ENCODE data around the gene TMEM170A. TPM values are rescaled to one million over a fixed set of nuclear protein-coding genes. Genes with fewer than 3 reads are reported as not detected.
"Not testable (repeated sequence)": the region's sequence is repeated elsewhere in the genome, so short reads cannot be mapped to it uniquely, and the experiment has no call there.

TMEM170A gene
- total RNA-seq, 1 donor from 2014 or later, result 30.6 TPM

GRCh38 chr16:75502916-75503605, 38.6 kb upstream of the TMEM170A start:
- Mint-ChIP-seq H3K9me3 (ENCODE audit: unreplicated experiment) (no peaks in the 10 kb centered on the region), H3K4me3 (ENCODE audit: unreplicated experiment) (no peak overlapping the region), H3K27me3 (ENCODE audit: unreplicated experiment) (no peaks in the 10 kb centered on the region), H3K36me3 (ENCODE audit: unreplicated experiment) (no peaks in the 10 kb centered on the region), H3K4me1 (ENCODE audit: low read depth, unreplicated experiment) (no peaks in the 10 kb centered on the region), H3K27ac (ENCODE audit: unreplicated experiment) (no peak overlapping the region)
- no peak for TF ChIP-seq CTCF (IDR thresholded peaks at IDR 0.05; ENCODE audit: partially characterized antibody, unreplicated experiment)
- DNase-seq, result no peak

GRCh38 chr16:75501820-75502219, 37.3 kb upstream of the TMEM170A start:
- not testable (repeated sequence) for H3K27ac Mint-ChIP-seq (ENCODE audit: unreplicated experiment); H3K9me3 Mint-ChIP-seq (ENCODE audit: unreplicated experiment); H3K27me3 Mint-ChIP-seq (ENCODE audit: unreplicated experiment); H3K4me3 Mint-ChIP-seq (ENCODE audit: unreplicated experiment); H3K4me1 Mint-ChIP-seq (ENCODE audit: low read depth, unreplicated experiment); DNase-seq; H3K36me3 Mint-ChIP-seq (ENCODE audit: unreplicated experiment)

DNA sequence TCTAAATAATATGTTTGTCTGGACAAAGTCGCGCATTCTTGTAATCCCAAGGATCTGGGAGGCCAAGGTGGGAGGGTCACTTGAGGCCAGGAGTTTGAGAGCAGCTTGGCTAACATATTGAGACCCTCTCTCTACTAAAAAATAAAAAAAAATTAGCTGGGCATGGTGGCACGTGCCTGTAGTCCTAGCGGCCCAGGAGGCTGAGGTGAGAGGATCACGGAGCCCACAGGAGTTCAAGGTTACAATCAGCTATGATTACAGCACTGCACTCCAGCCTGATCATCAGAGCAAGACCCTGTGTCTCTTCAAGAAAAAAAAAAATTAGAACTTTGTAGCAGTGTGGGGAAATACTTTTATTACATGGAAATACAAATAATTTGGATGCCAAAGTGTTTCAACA, 36.9 kb upstream of the TMEM170A start:
- no peaks in the 10 kb centered on the region for H3K9me3 Mint-ChIP-seq (ENCODE audit: unreplicated experiment)
- H3K27me3 Mint-ChIP-seq (ENCODE audit: unreplicated experiment), result no peaks in the 10 kb centered on the region
- no peaks in the 10 kb centered on the region for H3K36me3 Mint-ChIP-seq (ENCODE audit: unreplicated experiment)
- TF ChIP-seq CTCF (IDR thresholded peaks at IDR 0.05; ENCODE audit: partially characterized antibody, unreplicated experiment), result no peak
- no peak overlapping the region for H3K27ac Mint-ChIP-seq (ENCODE audit: unreplicated experiment)
- H3K4me3 Mint-ChIP-seq (ENCODE audit: unreplicated experiment), result no peak overlapping the region
- H3K4me1 Mint-ChIP-seq (ENCODE audit: low read depth, unreplicated experiment), result no peaks in the 10 kb centered on the region
- DNase-seq, result no peak

DNA sequence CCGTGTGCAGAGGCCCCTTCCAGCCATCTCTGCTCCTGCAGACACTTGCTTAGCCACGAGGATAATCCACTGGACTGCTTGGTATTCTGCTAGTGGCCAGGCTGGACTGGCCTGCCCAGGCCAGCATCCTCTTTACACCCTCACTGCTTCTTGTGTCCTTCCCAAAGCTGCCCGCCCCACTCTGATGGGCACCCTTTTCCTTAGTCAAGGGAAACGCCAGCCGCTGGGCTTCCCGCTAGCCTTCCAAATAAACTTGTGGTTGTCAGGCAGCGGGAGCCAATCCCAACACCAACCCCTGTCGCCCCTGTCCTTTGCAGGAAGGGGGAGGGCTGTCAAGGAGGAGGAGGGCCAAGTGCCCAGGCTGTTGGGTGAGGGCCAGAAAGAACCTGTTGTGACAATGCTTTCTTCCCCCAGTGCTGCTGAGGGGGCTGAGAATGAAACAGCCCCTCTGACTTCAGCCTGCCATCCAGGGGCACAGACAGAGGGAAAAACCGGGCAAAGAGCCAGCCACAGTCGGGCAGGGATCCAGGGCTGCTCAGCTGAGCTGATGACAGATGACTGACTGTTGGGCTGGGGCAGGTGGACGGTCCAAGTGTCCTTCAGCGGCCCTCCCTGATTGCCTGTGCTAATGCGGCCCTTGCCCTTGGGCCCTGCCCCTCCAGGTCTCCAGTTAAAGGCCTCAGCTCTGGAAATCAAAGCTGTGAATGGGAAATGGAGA, 34.3 kb upstream of the TMEM170A start:
- not testable (repeated sequence) for H3K36me3 Mint-ChIP-seq (ENCODE audit: unreplicated experiment)

GRCh38 chr16:75497558-75497957, 33.1 kb upstream of the TMEM170A start:
- Mint-ChIP-seq H3K27ac (ENCODE audit: unreplicated experiment) (no peak overlapping the region), H3K4me3 (ENCODE audit: unreplicated experiment) (no peak overlapping the region), H3K9me3 (ENCODE audit: unreplicated experiment) (no peaks in the 10 kb centered on the region), H3K36me3 (ENCODE audit: unreplicated experiment) (no peaks in the 10 kb centered on the region), H3K4me1 (ENCODE audit: low read depth, unreplicated experiment) (peaks cover 6% of the 10 kb centered on the region), H3K27me3 (ENCODE audit: unreplicated experiment) (peaks cover 5% of the 10 kb centered on the region)
- TF ChIP-seq CTCF (IDR thresholded peaks at IDR 0.05; ENCODE audit: partially characterized antibody, unreplicated experiment), result no peak
- DNase-seq, result no peak

More for the DNA sequence above, 34.3 kb upstream of the TMEM170A start:
- not testable (repeated sequence) for DNase-seq; H3K9me3 Mint-ChIP-seq (ENCODE audit: unreplicated experiment); H3K4me1 Mint-ChIP-seq (ENCODE audit: low read depth, unreplicated experiment); H3K4me3 Mint-ChIP-seq (ENCODE audit: unreplicated experiment); H3K27ac Mint-ChIP-seq (ENCODE audit: unreplicated experiment); H3K27me3 Mint-ChIP-seq (ENCODE audit: unreplicated experiment)

DNA sequence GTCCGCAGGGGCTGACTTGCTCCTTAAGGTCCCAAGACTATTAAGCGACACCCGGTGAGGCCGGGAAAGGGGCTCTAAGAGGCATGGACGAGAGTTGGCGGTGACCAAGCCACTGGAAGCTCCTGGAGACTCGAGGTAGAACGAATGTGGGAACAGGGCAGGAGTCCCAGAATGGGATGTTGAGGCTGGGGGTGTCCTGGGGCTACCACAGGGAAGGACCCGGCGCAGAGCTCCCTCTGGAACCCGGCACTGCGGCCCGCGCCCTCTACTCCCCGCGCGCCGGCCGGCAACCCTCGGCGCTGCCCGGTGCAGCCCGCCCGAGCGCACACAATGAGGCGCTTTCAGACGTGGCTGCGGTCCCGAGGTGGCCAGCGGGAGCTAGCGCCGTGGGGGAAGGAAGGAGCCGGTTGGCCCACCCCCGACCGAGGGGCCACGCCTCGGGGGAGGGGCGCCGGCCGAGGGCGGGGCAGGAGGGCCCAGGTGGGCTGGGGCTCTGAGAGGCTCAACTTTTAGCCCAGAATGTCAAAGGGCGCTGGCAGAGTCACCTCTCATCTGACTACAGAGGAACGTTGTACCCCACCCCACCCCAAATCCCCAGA, 30.7 kb upstream of the TMEM170A start, which contains the start of gene CHST6:
Gene CHST6 (minus strand): TSS at position 366 of the 599 bp plus-strand sequence. CDS start 15,613 bp downstream, outside the sequence.
- H3K9me3 Mint-ChIP-seq (ENCODE audit: unreplicated experiment), result no peaks in the 10 kb centered on the region
- H3K4me3 Mint-ChIP-seq (ENCODE audit: unreplicated experiment), result peak within 1 kb of the TSS; percentile 88
- peak; percentile 33 for DNase-seq
- peaks cover 14% of the 10 kb centered on the region for H3K4me1 Mint-ChIP-seq (ENCODE audit: low read depth, unreplicated experiment)
- H3K27me3 Mint-ChIP-seq (ENCODE audit: unreplicated experiment), result peaks cover 5% of the 10 kb centered on the region
- no peak within 1 kb of the TSS for H3K27ac Mint-ChIP-seq (ENCODE audit: unreplicated experiment)
- H3K36me3 Mint-ChIP-seq (ENCODE audit: unreplicated experiment), result no peaks in the 10 kb centered on the region
- no peak for TF ChIP-seq CTCF (IDR thresholded peaks at IDR 0.05; ENCODE audit: partially characterized antibody, unreplicated experiment)
